Measurements from ENCODE around the gene KCNMA1. TPM values are rescaled to one million over a fixed set of nuclear protein-coding genes. Genes with fewer than 3 reads are reported as not detected.

Gene KCNMA1
- total and polyA plus RNA-seq, 9 of the 15 experiments (the other 6 are each of a cell fraction or from before 2014, with no cell fraction given), result 0.01 to 0.95 (median 0.15) TPM; not detected in 4

- no peak for TF ChIP-seq CHD7 (IDR thresholded peaks at IDR 0.05; ENCODE audit: low read depth, low read length)
- TF ChIP-seq KLF1 (tag; IDR thresholded peaks at IDR 0.05), result no peak
- no peak for TF ChIP-seq ZNF830 (CRISPR knock-in tag; IDR thresholded peaks at IDR 0.05)
- no peak for TF ChIP-seq NR1H2 (CRISPR knock-in tag; IDR thresholded peaks at IDR 0.05)
- TF ChIP-seq CTCF (IDR thresholded peaks at IDR 0.05 in 2 of 3, conservative IDR thresholded peaks at IDR 0.05 in 1 of 3; ENCODE audit: insufficient read depth in 2 of 3, low read depth in 1 of 3, low read length in 3 of 3), result no peak
- TF ChIP-seq HES1 (IDR thresholded peaks at IDR 0.05; ENCODE audit: low read depth), result no peak
- TF ChIP-seq THRAP3 (IDR thresholded peaks at IDR 0.05; ENCODE audit: borderline replicate concordance), result no peak
These were observed 544.5 kb downstream of the KCNMA1 start (continued) for GRCh38 chr10:77093126-77093525.
